ENCODE results near the gene OTUD5.

OTUD5 gene

DNA sequence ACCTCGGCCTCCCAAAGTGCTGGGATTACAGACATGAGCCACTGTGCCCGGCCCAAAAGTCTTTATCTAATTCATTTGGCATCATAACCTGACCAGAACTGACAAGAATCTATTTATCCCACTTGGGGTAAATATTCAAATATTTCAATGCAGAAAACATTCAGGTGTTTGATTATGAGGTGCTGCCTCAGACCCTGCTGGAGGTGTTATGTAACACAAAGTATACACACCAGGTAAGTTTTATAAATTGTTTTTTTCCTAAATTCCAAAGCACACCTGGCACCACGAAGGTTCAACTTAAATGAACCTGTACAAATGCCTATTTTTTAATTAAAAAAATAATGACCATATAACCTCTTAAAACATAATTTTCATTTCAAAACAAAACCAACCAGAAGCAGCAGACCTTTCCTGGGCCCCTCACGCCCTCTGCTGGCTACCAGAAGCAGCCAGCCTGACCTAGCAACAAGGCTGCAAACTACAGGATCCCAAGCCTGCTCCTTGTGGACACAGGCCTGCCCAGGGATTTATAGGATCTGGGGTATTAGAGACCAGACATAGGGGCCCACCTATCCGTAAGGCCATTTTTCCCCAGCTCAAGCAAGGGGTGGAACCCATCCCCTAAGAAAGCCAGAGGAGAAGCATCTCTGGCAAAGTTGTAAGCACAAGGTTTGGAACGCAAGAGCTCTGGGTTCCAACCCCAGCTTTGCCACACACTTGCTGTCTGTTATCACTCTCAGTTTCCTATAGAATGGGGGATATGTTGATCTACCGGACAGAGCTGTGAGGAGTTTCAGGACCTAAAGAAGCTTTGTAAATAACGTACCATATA, 11.7 kb downstream of the OTUD5 start:
- DNase-seq (ENCODE audit: low read depth) = no peak
- H3K4me3 ChIP-seq (ENCODE audit: low read length) = no peak overlapping the region
- TF ChIP-seq, protein P1, sequence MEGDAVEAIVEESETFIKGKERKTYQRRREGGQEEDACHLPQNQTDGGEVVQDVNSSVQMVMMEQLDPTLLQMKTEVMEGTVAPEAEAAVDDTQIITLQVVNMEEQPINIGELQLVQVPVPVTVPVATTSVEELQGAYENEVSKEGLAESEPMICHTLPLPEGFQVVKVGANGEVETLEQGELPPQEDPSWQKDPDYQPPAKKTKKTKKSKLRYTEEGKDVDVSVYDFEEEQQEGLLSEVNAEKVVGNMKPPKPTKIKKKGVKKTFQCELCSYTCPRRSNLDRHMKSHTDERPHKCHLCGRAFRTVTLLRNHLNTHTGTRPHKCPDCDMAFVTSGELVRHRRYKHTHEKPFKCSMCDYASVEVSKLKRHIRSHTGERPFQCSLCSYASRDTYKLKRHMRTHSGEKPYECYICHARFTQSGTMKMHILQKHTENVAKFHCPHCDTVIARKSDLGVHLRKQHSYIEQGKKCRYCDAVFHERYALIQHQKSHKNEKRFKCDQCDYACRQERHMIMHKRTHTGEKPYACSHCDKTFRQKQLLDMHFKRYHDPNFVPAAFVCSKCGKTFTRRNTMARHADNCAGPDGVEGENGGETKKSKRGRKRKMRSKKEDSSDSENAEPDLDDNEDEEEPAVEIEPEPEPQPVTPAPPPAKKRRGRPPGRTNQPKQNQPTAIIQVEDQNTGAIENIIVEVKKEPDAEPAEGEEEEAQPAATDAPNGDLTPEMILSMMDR (conservative IDR thresholded peaks at IDR 0.05; ENCODE audit: low read depth, low read length) = peak; percentile 83

DNA sequence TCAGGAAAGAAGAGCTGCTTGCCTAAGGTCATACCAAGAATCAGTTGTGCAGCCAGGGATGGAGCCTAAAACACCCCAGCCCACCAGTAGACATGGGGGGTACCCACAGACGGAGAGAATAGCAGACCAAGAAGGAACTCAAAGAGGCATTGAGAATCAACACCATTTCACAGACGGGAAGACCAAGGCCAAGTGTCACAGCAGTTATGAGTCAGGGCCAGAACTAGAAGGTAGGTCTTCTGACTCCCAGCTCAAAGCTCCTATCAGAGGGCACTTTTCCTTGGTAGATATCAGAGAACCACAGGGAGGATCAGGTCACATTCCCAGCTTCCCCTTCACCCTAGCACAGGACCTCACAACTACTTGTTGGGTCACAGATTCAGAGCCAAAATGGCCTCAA, 14.5 kb downstream of the OTUD5 start:
- TF ChIP-seq, protein P1 (conservative IDR thresholded peaks at IDR 0.05; ENCODE audit: low read depth, low read length) = no peak
- no peak for DNase-seq (ENCODE audit: low read depth)
- H3K4me3 ChIP-seq (ENCODE audit: low read length) = no peak overlapping the region

DNA sequence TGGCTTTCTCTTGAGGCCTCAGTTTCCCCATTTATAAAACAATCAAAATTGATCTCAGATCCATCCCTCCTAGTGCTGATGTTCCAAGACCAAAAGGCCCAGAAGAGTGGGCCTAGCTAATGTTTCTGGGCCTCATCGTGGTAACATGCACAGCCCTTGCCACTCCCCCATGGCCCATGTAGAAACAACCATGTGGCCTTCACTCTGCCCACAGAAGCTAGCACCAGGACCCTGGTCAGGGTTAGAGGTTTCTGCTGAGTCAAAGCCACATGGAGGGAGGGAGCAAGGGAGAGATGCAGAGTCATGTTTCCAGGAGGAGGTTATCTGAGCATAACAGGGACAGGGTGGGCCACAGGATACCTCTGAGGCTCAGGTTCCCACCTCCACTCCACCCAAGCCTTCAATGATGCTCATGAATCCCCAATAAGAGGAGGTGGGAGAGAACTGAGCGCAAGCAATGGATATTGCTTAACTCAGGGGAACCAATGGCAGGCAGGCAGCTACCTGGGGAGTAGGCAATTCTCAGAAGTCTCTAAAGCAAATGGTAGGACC, 16.9 kb downstream of the OTUD5 start:
- no peak for DNase-seq (ENCODE audit: low read depth)
- no peak overlapping the region for H3K4me3 ChIP-seq (ENCODE audit: low read length)
- TF ChIP-seq, protein P1 (conservative IDR thresholded peaks at IDR 0.05; ENCODE audit: low read depth, low read length) = no peak

DNA sequence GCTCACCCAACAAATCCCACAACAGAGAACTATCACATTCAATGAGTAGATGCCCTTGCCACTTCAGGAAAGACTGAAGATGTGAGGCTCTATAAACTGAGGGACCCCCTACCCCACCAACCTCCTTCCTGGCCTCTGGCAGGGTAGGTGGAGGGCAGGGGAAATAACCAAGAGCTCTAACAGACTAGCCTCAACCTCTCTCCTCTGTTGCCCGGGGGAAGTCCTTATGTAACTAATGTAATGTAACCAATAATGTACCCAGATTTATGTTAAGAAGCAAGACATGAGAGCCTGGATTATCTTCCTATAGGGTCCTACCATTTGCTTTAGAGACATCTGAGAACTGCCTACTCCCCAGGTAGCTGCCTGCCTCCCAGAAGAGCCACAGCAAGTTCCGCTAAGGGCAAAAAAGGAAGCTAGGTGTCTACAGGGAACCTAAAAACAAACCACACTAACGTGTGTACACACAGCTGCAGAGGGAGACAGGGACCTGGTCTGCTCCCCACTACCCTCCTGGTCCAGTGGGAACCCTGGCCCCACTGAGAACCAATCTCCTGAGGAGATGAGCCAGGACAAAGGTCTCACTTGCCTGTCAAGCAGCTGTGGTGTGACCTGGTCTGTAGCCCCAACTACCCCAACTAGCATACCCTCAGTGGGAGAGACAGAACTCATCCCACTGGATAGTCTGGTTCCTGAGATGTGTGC, 17.7 kb downstream of the OTUD5 start:
- TF ChIP-seq, protein P1 (conservative IDR thresholded peaks at IDR 0.05; ENCODE audit: low read depth, low read length) = no peak
- H3K4me3 ChIP-seq (ENCODE audit: low read length) = no peak overlapping the region
- DNase-seq (ENCODE audit: low read depth) = no peak

DNA sequence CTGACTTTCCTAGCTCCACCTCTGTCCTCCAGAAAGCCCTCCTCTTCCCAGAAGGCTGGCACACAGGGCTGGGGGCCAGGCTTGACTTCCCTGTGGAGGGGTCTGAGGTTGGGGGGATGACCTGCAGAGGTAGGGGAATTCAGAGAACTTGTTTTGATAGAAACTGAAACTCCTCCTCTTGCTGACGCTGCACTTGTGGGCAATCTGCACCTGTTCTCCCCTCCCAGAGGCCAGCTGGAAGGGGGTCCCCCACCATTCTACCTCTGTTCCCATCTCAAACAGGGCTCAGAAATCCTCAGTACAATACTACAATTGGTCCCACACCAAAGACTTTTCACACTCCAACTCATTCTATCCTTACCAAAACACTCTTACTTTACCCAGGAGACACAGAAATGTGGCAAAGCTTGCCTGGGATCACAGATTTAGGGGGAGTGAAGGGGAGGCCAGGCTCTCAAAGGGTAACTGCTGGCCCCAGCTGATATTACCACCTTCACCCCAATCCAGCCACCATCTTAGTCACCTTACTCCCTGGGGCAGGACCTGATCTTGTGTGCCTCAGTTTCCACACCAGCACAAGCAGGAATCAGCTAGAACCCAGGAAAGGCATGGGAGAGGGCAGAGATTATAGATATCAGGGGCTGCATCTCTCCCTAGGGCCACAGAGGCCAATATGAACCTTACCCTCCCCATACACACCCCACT, 18.5 kb downstream of the OTUD5 start:
- TF ChIP-seq, protein P1 (conservative IDR thresholded peaks at IDR 0.05; ENCODE audit: low read depth, low read length) = no peak
- DNase-seq (ENCODE audit: low read depth) = no peak
- H3K4me3 ChIP-seq (ENCODE audit: low read length) = no peak overlapping the region

DNA sequence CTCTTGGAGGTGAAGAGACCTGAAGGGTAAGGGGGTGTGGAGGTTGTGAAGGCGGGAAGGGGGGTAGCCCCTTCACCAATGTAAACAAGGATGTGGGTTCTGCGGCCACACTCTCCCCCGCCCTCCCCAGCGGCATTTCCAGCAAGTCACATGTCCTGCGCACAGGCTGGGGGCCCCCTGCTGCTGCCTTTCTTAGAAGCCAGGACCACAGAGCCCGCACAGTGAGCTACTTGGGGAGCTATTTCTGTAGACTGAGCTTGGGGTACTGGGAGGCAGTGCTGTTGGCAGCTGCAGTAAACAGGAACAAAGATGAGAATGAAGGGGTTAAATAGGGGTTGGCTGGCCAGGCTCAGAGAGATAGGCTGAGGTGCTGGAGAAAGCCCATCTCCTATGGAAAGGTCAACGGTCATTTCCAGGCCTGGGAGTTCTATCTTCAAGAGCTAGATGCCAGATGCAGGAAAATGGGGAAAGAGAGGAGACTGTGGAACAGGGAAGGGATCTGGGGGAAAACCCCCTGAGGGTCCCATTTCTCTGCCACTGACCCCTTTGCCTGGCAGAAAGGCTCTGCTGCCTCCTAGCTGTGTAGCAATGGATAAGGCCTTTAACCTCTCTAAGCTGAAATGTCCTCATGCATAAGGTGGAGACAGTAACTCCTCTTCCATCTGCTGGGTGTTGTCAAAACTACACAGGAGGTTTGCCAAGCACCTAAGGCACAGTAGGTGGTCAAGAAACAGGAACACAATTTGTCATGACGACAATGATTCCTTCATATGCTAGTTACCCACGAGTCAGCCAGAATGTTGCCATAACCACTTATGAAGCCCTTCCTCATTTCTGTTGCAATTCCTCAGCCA, 20.1 kb downstream of the OTUD5 start:
- H3K4me3 ChIP-seq (ENCODE audit: low read length) = no peak overlapping the region
- TF ChIP-seq, protein P1 (conservative IDR thresholded peaks at IDR 0.05; ENCODE audit: low read depth, low read length) = peak; percentile 9
- DNase-seq (ENCODE audit: low read depth) = no peak

Measured in retinal pigment epithelial cell (primary cell).